Fibroblast of lung (primary cell): ENCODE measurements around the gene TNC. TPM values are rescaled to one million over a fixed set of nuclear protein-coding genes. Genes with fewer than 3 reads are reported as not detected.

Source experiments
- DNase-seq, 2 donors: peaks; one replicate each; pipeline versions ENCODE4 v3.0.0 to v3.0.0-alpha.2; 2010; ENCODE audit warnings: low read depth in 2 of 2
- H2AFZ ChIP-seq: 2 replicates; pipeline ENCODE4 v1.5.1; 2012; ENCODE audit warnings: low read length, control low read depth, inconsistent platforms
- H3K27ac ChIP-seq: 2 replicates; pipeline ENCODE4 v1.5.1; 2011; ENCODE audit warnings: low read length, control low read depth; ENCODE audit not compliant: insufficient read depth
- H3K27me3 ChIP-seq: 2 replicates; pipeline ENCODE4 v1.5.1; 2011; ENCODE audit warnings: mild to moderate bottlenecking, low read length; ENCODE audit not compliant: control insufficient read depth, insufficient read depth
- H3K36me3 ChIP-seq: 2 replicates; pipeline ENCODE4 v1.5.1; 2011; ENCODE audit warnings: low read length; ENCODE audit not compliant: control insufficient read depth, insufficient read depth
- H3K4me1 ChIP-seq: 2 replicates; pipeline ENCODE4 v1.5.1; 2011; ENCODE audit warnings: low read length; ENCODE audit not compliant: control insufficient read depth, insufficient read depth; ENCODE audit errors: extremely low read depth
- H3K4me2 ChIP-seq: 2 replicates; pipeline ENCODE4 v1.5.1; 2011; ENCODE audit warnings: low read length, control low read depth; ENCODE audit not compliant: insufficient read depth; ENCODE audit errors: extremely low read depth
- H3K4me3 ChIP-seq, 4 experiments: fragments of 200-600 bp in 1 of 4; sonication (generic) in 1 of 4; replicated peaks in 1 of 4; 2 replicates each; pipeline ENCODE4 v1.5.1; 2011 to 2016; ENCODE audit warnings: low read length in 4 of 4, low read depth in 3 of 4, mild to moderate bottlenecking in 3 of 4, control low read depth in 2 of 4, inconsistent platforms in 1 of 4, mixed read lengths in 1 of 4; ENCODE audit not compliant: insufficient read depth in 1 of 4; ENCODE audit errors: control extremely low read depth in 1 of 4
- H3K79me2 ChIP-seq: 2 replicates; pipeline ENCODE4 v1.5.1; 2012; ENCODE audit warnings: mild to moderate bottlenecking, low read length, inconsistent platforms; ENCODE audit not compliant: control insufficient read depth, insufficient read depth
- H3K9ac ChIP-seq: 2 replicates; pipeline ENCODE4 v1.5.1; 2011; ENCODE audit warnings: mild to moderate bottlenecking, low read length, control low read depth; ENCODE audit not compliant: insufficient read depth
- H3K9me3 ChIP-seq: 2 replicates; pipeline ENCODE4 v1.5.1; 2012; ENCODE audit warnings: low read depth, low read length; ENCODE audit not compliant: control insufficient read depth, insufficient read depth
- H4K20me1 ChIP-seq: 2 replicates; pipeline ENCODE4 v1.5.1; 2011; ENCODE audit warnings: low read length; ENCODE audit not compliant: control insufficient read depth, insufficient read depth; ENCODE audit errors: extremely low read depth
- EZH2 ChIP-seq: IDR thresholded peaks from 2 replicates; pipeline ENCODE4 v1.5.1; 2012; ENCODE audit warnings: low read length, control low read depth, mild to moderate bottlenecking; ENCODE audit errors: missing control alignments
- polyA plus RNA-seq, 2 donors: library from polyadenylated mRNA; depleted of rRNA in 1 of 2; stranded (reverse) in 1 of 2; unstranded in 1 of 2; fragments of >200 nt; gene quantifications; 2 replicates each; pipeline ENCODE4 v1.2.1, GENCODE V29; 2011 to 2012; ENCODE audit warnings: missing spikeins in 1 of 2
- total RNA-seq: library from RNA; depleted of rRNA; stranded (reverse); fragments of >200 nt; gene quantifications from 2 replicates; pipeline ENCODE4 v1.2.1, GENCODE V29; 2014
- TF ChIP-seq, protein P1 (sequence below), 2 donors: IDR thresholded peaks in 1 of 2; conservative IDR thresholded peaks in 1 of 2; 1 replicate in 1 of 2; 2 replicates in 1 of 2; pipeline ENCODE4 v1.5.1; 2011 to 2012; ENCODE audit warnings: low read length in 2 of 2, control low read depth in 1 of 2, inconsistent platforms in 1 of 2, low read depth in 1 of 2, mild to moderate bottlenecking in 1 of 2

Gene TNC
- total and polyA plus RNA-seq, 2 donors (not counting 1 experiment from before 2014, with no cell fraction given), result 227 to 560 TPM

- Histone ChIP-seq H3K27me3 (no peaks in the 10 kb centered on the region), H3K27ac (no peak overlapping the region), H3K4me1 (peaks cover 11% of the 10 kb centered on the region), H4K20me1 (no peaks in the 10 kb centered on the region), H3K9me3 (no peaks in the 10 kb centered on the region), H3K9ac (no peak overlapping the region), H3K36me3 (no peaks in the 10 kb centered on the region), H3K79me2 (no peaks in the 10 kb centered on the region), H3K4me2 (no peak overlapping the region), H2AFZ (no peak overlapping the region), H3K4me3 (no peak overlapping the region)
- no peak for TF ChIP-seq EZH2
- TF ChIP-seq, protein P1, sequence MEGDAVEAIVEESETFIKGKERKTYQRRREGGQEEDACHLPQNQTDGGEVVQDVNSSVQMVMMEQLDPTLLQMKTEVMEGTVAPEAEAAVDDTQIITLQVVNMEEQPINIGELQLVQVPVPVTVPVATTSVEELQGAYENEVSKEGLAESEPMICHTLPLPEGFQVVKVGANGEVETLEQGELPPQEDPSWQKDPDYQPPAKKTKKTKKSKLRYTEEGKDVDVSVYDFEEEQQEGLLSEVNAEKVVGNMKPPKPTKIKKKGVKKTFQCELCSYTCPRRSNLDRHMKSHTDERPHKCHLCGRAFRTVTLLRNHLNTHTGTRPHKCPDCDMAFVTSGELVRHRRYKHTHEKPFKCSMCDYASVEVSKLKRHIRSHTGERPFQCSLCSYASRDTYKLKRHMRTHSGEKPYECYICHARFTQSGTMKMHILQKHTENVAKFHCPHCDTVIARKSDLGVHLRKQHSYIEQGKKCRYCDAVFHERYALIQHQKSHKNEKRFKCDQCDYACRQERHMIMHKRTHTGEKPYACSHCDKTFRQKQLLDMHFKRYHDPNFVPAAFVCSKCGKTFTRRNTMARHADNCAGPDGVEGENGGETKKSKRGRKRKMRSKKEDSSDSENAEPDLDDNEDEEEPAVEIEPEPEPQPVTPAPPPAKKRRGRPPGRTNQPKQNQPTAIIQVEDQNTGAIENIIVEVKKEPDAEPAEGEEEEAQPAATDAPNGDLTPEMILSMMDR (conservative IDR thresholded peaks at IDR 0.05 in 1 of 2, IDR thresholded peaks at IDR 0.05 in 1 of 2; ENCODE audit: low read depth in 1 of 2, low read length in 2 of 2), result no peak
- DNase-seq, result peak; percentile 43 to 46
Measured at GRCh38 chr9:115158661-115159481, 40.9 kb upstream of the TNC start.

GRCh38 chr9:115157245-115157674, 39.3 kb upstream of the TNC start:
- Histone ChIP-seq H3K9me3 (no peaks in the 10 kb centered on the region), H3K27me3 (no peaks in the 10 kb centered on the region), H3K4me2 (peak overlapping the region; percentile 1), H3K4me3 (no peak overlapping the region), H2AFZ (peak overlapping the region; percentile 29), H3K4me1 (peaks cover 9% of the 10 kb centered on the region), H3K27ac (peak overlapping the region; percentile 60), H4K20me1 (no peaks in the 10 kb centered on the region), H3K9ac (no peak overlapping the region), H3K79me2 (no peaks in the 10 kb centered on the region), H3K36me3 (no peaks in the 10 kb centered on the region)
- no peak for TF ChIP-seq EZH2
- TF ChIP-seq, protein P1 (conservative IDR thresholded peaks at IDR 0.05 in 1 of 2, IDR thresholded peaks at IDR 0.05 in 1 of 2; ENCODE audit: low read depth in 1 of 2, low read length in 2 of 2), result no peak
- DNase-seq, result peak; percentile 87 to 89

- DNase-seq, result no peak
- Histone ChIP-seq H3K4me3 (no peak overlapping the region), H3K36me3 (no peaks in the 10 kb centered on the region), H3K27me3 (no peaks in the 10 kb centered on the region), H3K9me3 (no peaks in the 10 kb centered on the region), H4K20me1 (no peaks in the 10 kb centered on the region), H3K27ac (no peak overlapping the region), H3K4me1 (peaks cover 9% of the 10 kb centered on the region), H3K4me2 (no peak overlapping the region), H3K9ac (no peak overlapping the region), H3K79me2 (no peaks in the 10 kb centered on the region), H2AFZ (no peak overlapping the region)
- TF ChIP-seq EZH2, result no peak
- TF ChIP-seq, protein P1 (conservative IDR thresholded peaks at IDR 0.05 in 1 of 2, IDR thresholded peaks at IDR 0.05 in 1 of 2; ENCODE audit: low read depth in 1 of 2, low read length in 2 of 2), result no peak
Measured at GRCh38 chr9:115155037-115155436, 37.1 kb upstream of the TNC start.
